BE2C (cell line): Measurements from ENCODE around the gene VGLL2.

Source experiments
- DNase-seq: peaks from one replicate; pipeline ENCODE4 v3.0.0-alpha.2; 2020
- H3K27me3 ChIP-seq: fragments of 250-450 bp; sonication (Bioruptor Pico); 2 replicates; pipeline ENCODE4 v1.5.1; 2020; ENCODE audit warnings: mild to moderate bottlenecking
- H3K36me3 ChIP-seq: fragments of 250-450 bp; sonication (Bioruptor Pico); 2 replicates; pipeline ENCODE4 v1.5.1; 2020; ENCODE audit warnings: mild to moderate bottlenecking
- H3K4me1 ChIP-seq: fragments of 250-450 bp; sonication (Bioruptor Pico); 2 replicates; pipeline ENCODE4 v1.5.1; 2020
- H3K4me3 ChIP-seq: 2 replicates; pipeline ENCODE4 v1.5.1; 2011; ENCODE audit warnings: low read depth, low read length
- H3K9me3 ChIP-seq: fragments of 250-450 bp; sonication (Bioruptor Pico); 2 replicates; pipeline ENCODE4 v1.5.1; 2020
- CTCF ChIP-seq: IDR thresholded peaks from 2 replicates; pipeline ENCODE4 v1.5.1; 2012; ENCODE audit warnings: mild to moderate bottlenecking, low read depth, low read length

Gene VGLL2

GRCh38 chr6:117267054-117267347 is 1.6 kb downstream of the VGLL2 start:
- TF ChIP-seq CTCF, result no peak
- H3K36me3 ChIP-seq, result no peaks in the 10 kb centered on the region
- DNase-seq, result no peak
- H3K4me1 ChIP-seq, result no peaks in the 10 kb centered on the region
- H3K9me3 ChIP-seq, result no peaks in the 10 kb centered on the region
- peaks cover 97% of the 10 kb centered on the region for H3K27me3 ChIP-seq
- no peak overlapping the region for H3K4me3 ChIP-seq

DNA sequence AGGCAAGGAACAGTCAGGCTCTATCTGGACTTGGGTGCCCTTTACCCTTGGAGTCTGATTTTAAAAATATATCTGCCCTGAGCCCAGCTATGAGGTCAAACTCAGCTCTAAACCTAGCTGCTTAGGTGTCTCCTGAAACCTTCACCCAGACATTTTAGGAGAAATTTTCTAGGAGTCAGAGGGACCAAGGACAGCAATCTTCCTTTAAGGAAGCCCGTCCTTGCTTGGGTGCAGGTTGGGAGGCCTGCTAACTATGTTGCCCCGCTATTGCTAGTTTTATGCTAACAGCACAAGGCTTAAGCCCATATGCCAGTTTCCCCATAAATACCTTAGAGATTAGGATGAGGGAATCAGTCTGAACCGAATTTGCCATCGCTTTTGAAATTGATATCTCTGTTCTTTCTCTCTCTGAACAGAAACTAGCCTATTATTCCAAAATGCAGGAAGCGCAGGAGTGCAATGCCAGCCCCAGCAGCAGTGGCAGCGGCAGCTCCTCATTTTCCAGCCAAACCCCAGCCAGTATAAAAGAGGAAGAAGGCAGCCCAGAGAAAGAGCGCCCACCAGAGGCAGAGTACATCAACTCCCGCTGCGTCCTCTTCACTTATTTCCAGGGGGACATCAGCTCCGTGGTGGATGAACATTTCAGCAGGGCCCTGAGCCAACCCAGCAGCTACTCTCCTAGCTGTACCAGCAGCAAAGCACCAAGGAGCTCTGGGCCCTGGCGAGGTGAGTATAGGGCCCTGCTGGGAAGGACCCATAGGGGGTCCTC is 2.6 kb downstream of the VGLL2 start:
- no peak for TF ChIP-seq CTCF
- DNase-seq, result no peak
- Histone ChIP-seq H3K4me1 (no peaks in the 10 kb centered on the region), H3K27me3 (peaks cover 97% of the 10 kb centered on the region), H3K36me3 (no peaks in the 10 kb centered on the region), H3K9me3 (no peaks in the 10 kb centered on the region), H3K4me3 (no peak overlapping the region)

GRCh38 chr6:117268924-117269323 is 3.6 kb downstream of the VGLL2 start:
- Histone ChIP-seq H3K36me3 (no peaks in the 10 kb centered on the region), H3K9me3 (no peaks in the 10 kb centered on the region), H3K4me1 (no peaks in the 10 kb centered on the region), H3K4me3 (no peak overlapping the region), H3K27me3 (peaks cover 90% of the 10 kb centered on the region)
- TF ChIP-seq CTCF, result no peak
- no peak for DNase-seq

- Histone ChIP-seq H3K9me3 (no peaks in the 10 kb centered on the region), H3K27me3 (peaks cover 90% of the 10 kb centered on the region), H3K36me3 (no peaks in the 10 kb centered on the region), H3K4me1 (no peaks in the 10 kb centered on the region), H3K4me3 (no peak overlapping the region)
- no peak for DNase-seq
- TF ChIP-seq CTCF, result no peak
Measured at GRCh38 chr6:117269638-117270054, 4.3 kb downstream of the VGLL2 start.

GRCh38 chr6:117270055-117270842 is 4.9 kb downstream of the VGLL2 start:
- TF ChIP-seq CTCF, result no peak
- Histone ChIP-seq H3K36me3 (no peaks in the 10 kb centered on the region), H3K9me3 (no peaks in the 10 kb centered on the region), H3K27me3 (peaks cover 91% of the 10 kb centered on the region), H3K4me3 (no peak overlapping the region), H3K4me1 (no peaks in the 10 kb centered on the region)
- DNase-seq, result no peak
